H54 (cell line): ENCODE results near the gene ZNF221.
"Not testable (repeated sequence)": the region's sequence is repeated elsewhere in the genome, so short reads cannot be mapped to it uniquely, and the experiment has no call there.

Experiments
- DNase-seq: peaks from one replicate; pipeline ENCODE4 v3.0.0; 2011; ENCODE audit warnings: low spot score, mixed read lengths; ENCODE audit not compliant: insufficient read length
- FAIRE-seq: peaks from 3 replicates; lab custom pipeline; 2011; peaks lifted over from hg19 to GRCh38; lab: Jason Lieb, UNC
- POLR2A ChIP-seq: IDR thresholded peaks from 2 replicates; pipeline ENCODE4 v1.6.1; 2011; ENCODE audit warnings: low read depth, mild to moderate bottlenecking, low read length

Gene ZNF221

DNA sequence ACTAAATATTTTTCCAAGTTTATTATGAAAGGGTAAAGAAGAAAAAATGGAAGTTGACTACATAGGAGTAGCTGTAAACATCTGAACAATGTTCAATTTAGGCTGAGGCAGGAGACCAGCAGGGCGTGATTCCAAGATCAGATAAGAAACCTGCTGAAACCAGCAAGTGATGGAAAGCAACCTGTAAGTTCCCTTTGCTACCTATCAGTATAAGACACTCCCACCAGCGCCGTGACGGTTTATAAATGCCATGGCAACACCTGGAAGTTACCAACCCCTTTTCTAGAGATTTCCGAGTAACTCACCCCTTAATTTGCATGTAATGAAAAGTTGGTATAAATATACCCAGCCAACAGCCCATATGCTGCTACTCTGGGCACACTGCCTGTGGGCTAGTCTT is 14.8 kb upstream of the ZNF221 start:
- no peak for FAIRE-seq
- no peak for DNase-seq
- TF ChIP-seq POLR2A: no peak

DNA sequence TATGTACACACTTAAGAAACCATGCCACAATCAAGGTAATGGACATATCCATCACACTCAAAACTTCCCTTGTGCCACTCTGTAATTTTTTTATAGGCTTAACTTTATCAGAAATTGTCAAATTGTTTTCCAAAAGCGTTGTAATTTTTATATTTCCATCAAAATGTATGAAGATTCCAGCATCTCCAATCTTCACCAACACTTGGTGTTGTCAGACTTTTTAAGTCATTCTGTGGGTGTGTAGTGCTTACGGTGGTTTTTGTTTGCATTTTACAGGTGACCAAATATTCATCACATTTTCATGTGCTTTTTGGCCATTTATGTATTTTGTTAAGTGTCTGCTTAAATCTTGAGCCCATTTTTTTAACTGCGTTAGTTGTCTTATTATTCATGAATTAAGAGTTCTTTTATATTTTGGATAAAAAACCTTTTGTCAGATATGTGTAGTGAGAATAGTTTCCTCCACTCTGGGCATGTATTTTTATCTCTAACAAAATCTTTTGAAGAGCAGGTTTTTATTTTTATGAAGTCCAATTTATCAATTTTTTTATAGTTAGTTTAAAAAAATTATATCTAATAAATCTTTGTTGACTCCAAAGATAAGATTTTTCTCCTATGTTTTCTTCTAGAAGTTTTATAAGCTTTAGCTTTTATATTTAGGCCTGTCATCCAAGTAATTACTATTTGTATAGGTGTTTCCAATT is 11.3 kb upstream of the ZNF221 start:
- no peak for TF ChIP-seq POLR2A
- FAIRE-seq (no peak), DNase-seq (no peak)

- no peak for TF ChIP-seq POLR2A
- DNase-seq: no peak
- FAIRE-seq: no peak
These were observed 10.3 kb upstream of the ZNF221 start for GRCh38 chr19:43940719-43941118.

GRCh38 chr19:43941209-43941608 is 9.8 kb upstream of the ZNF221 start:
- FAIRE-seq (peak; percentile 48), DNase-seq (no peak)
- no peak for TF ChIP-seq POLR2A

DNA sequence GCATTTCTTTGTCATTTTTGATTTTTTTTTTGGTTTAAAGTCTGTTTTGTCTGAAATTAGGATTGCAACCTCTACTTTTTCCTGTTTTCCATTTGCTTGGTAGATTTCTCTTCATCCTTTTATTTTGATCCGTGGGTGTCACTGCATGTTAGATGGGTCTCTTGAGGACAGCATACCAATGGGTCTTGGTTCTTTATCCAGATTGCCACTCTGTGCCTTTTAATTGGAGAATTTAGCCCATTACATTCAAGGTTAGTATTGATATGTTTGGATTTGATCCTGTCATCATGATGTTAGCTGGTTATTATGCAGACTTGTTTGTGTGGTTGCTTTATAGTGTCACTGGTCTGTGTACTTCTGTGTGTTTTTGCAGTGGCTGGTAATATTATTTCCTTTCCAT is 3.6 kb upstream of the ZNF221 start:
- FAIRE-seq, DNase-seq: not testable (repeated sequence)

DNA sequence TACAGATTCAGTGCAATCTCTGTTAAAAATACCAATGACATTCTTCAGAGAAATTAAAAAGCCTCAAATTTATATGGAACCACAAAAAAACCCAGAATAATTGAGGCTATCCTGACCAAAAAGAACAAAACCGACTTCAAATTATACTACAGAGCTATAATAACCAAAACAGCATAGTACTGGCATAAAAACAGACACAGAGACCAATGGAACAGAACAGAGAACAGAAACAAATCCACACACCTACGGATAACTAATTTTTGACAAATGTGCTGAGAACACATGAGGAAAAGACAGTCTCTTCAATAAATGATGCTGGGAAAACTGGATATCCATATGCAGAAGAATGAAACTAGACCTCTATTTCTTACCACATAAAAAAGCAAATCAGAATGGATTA is 1.2 kb upstream of the ZNF221 start:
- DNase-seq, FAIRE-seq: not testable (repeated sequence)

DNA sequence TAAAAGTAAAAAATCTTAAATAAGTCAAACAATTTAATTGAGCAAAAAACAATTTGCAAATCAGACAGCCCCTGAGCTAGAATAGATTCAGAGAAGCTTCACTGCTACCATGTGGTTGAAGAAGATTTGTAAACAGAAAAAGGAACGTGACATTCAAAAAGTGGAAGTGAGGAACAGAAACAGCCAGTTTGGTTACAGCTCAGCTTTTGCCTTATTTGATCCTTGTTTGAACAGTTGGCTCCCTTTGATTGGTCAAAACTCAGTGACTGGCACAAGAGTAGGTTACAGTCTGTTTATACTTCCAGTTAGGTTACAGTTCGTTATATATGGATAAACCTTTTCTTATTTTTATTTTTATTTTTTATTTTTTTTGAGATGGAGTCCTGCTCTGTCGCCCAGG is 5.8 kb downstream of the ZNF221 start:
- DNase-seq (no peak), FAIRE-seq (no peak)
- TF ChIP-seq POLR2A: no peak

DNA sequence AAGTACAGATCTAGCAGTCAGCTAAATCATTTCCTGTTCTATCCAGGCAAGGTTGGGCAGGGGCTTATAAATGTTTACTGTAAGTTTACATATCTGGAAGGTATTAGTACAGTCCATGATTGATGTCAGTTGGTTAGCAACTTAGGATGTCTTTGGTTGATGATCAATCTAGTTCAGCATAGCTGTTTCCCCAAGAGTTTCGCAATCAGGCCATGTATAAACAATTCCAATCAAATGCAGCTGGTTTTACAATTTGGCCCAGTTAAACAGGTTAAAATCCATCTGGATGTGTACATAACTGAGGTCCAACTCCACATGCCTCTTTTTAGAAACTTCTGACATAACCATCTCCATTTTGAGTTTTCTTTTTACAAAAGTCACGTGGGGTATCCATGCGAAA is 6.9 kb downstream of the ZNF221 start:
- FAIRE-seq (peak; percentile 6), DNase-seq (no peak)
- no peak for TF ChIP-seq POLR2A

GRCh38 chr19:43960411-43960810 is 9.4 kb downstream of the ZNF221 start:
- no peak for FAIRE-seq
- DNase-seq: no peak
- TF ChIP-seq POLR2A: no peak

DNA sequence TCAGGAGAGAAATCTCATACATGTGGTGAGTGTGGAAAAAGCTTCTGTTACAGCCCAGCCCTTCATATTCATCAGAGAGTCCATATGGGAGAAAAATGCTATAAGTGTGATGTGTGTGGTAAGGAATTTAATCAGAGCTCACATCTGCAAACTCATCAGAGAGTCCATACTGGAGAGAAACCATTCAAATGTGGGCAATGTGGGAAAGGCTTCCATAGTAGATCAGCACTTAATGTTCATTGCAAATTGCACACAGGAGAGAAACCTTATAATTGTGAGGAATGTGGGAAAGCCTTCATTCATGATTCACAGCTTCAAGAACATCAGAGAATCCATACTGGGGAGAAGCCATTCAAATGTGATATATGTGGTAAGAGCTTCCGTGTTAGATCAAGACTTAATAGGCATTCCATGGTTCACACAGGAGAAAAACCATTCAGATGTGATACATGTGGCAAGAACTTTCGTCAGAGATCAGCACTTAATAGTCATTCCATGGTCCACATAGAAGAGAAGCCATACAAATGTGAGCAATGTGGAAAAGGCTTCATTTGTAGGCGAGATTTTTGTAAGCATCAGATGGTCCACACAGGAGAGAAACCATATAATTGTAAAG is 15.2 kb downstream of the ZNF221 start:
- TF ChIP-seq POLR2A: no peak
- no peak for FAIRE-seq
- DNase-seq: no peak

DNA sequence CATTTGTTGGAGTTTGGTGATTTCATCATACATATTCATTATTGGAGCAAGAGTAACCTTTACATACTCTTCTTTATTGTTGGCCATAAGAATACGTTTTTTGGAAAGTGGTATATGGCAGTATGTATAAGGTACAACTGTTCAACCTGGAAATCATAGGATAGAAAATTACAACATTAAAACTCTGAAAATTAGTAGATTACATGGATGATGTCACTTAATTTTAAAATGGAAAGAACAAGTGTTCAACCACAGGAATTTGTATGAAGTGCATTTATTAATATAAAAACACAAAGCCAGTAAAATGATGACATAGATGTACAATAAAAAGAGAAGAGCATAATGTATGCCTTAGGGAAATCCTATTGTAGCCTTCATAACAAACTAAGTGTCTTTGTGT is 25.7 kb downstream of the ZNF221 start:
- DNase-seq (no peak), FAIRE-seq (no peak)
- TF ChIP-seq POLR2A: no peak

GRCh38 chr19:43983544-43983911 is 32.5 kb downstream of the ZNF221 start:
- FAIRE-seq (no peak), DNase-seq (no peak)
- no peak for TF ChIP-seq POLR2A

- no peak for TF ChIP-seq POLR2A
- FAIRE-seq (peak; percentile 99), DNase-seq (peak; percentile 93)
These were observed 33.1 kb downstream of the ZNF221 start, which contains the start of gene ZNF155 for GRCh38 chr19:43983912-43984686. TSS of gene ZNF155 (plus strand) at chr19:43984188. CDS start at chr19:43988544, 4,356 bp downstream.

DNA sequence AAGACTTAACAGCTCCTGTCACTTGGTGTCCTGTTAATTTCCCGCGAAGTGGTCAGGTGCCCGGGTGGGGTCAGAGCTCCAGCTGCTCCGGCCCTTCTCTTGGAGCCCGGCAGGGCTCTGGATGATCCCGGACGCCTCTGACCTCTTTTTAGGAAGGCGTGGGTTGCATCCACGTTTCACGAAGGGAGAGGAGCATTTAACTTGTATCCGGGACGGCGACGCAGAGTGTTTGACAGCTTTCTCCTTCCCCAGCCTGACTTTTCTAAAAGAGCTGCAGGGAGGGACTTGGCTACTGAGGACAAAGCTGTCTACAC is 33.6 kb downstream of the ZNF221 start:
- peak; percentile 7 for DNase-seq
- no peak for TF ChIP-seq POLR2A
- FAIRE-seq: no peak

DNA sequence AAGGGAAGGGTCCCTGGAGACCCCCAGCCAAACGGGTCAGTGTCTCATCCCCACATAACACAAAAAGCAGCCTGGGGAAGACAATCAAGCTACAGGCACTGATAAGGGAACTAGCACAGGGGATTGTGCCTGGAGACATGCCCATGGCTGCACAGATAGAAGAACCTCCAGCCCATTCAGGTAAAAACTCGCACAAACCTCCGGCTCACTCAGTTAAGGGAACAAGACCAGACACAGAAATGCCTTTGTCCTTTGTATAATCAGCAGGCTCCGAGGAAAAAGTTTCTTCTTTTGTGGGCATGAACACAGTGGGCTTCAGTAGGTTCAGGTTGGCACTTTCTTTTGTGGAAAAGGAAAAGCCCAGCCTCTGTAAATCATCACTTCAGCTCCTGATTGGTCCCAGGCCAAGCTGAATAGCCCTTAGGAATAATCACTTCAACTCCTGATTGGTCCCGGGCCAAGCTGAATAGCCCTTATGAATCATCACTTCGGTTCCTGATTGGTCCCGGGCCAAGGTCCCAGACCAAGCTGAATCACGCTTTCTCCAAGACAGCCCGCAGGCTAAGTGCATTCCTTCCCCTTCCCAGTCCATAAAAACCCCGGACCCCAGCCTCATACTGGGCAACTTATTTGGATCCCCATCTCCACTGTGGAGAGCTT is 46.7 kb downstream of the ZNF221 start:
- no peak for TF ChIP-seq POLR2A
- no peak for FAIRE-seq
- no peak for DNase-seq
